Breast epithelium (tissue), 4 donors: ENCODE measurements around the gene ATP2C2. TPM values are rescaled to one million over a fixed set of nuclear protein-coding genes. Genes with fewer than 3 reads are reported as not detected.
A peak's percentile ranks its signal among the peaks of the same experiment; 100 is the strongest.

Experiments used
- DNase-seq, 2 donors: peaks; one replicate each; pipeline ENCODE4 v3.0.0-alpha.2; 2019; ENCODE audit warnings: low spot score in 2 of 2
- H3K27ac ChIP-seq, 2 donors: fragments of 200-600 bp; sonication (generic) in 1 of 2; one replicate each; pipeline ENCODE4 v1.5.1; 2016 to 2019; ENCODE audit warnings: mild to moderate bottlenecking in 1 of 2
- H3K27me3 ChIP-seq, 2 donors: fragments of 200-600 bp; sonication (generic) in 1 of 2; one replicate each; pipeline versions ENCODE4 v1.5.1 to v1.6.0; 2017 to 2019; ENCODE audit warnings: control low read depth in 1 of 2, mild to moderate bottlenecking in 1 of 2
- H3K36me3 ChIP-seq: fragments of 200-600 bp; one replicate; pipeline ENCODE4 v1.5.1; 2019
- H3K4me1 ChIP-seq, 2 donors: fragments of 200-600 bp; sonication (generic); one replicate each; pipeline ENCODE4 v1.5.1; 2016 to 2019; ENCODE audit warnings: control low read depth in 1 of 2
- H3K4me3 ChIP-seq, 3 donors: fragments of 200-600 bp; sonication (generic); 1 replicate in 2 of 3; 2 replicates in 1 of 3; pipeline ENCODE4 v1.5.1; 2016 to 2019; ENCODE audit warnings: mild to moderate bottlenecking in 3 of 3, moderate library complexity in 2 of 3
- H3K9me3 ChIP-seq, 2 donors: fragments of 200-600 bp; sonication (generic) in 1 of 2; one replicate each; pipeline ENCODE4 v1.5.1; 2016 to 2019; ENCODE audit warnings: control low read depth in 1 of 2
- CTCF ChIP-seq, 3 donors: fragments of 450-650 bp; IDR thresholded peaks; one replicate each; pipeline ENCODE4 v1.5.1; 2016 to 2017; ENCODE audit warnings: antibody characterized with exemption in 3 of 3, mild to moderate bottlenecking in 3 of 3, moderate library complexity in 3 of 3
- POLR2A ChIP-seq: fragments of 450-650 bp; IDR thresholded peaks from one replicate; pipeline ENCODE4 v1.6.1; 2016; ENCODE audit warnings: antibody characterized with exemption, mild to moderate bottlenecking, moderate library complexity
- POLR2AphosphoS5 ChIP-seq, 3 donors: sonication (generic); formaldehyde crosslinking; IDR thresholded peaks; one replicate each; pipeline ENCODE4 v1.6.1; 2017; ENCODE audit warnings: antibody characterized with exemption in 3 of 3
- intact Hi-C: fragments of 100-400 bp; cut with DNase I; formaldehyde crosslinking; loops from one replicate; pipeline ENCODE4 v1.15.1; 2023; ENCODE audit warnings: low total_unique reads
- total RNA-seq, 3 donors: library from RNA; depleted of rRNA; stranded (reverse); fragments of >200 nt; gene quantifications; one replicate each; pipeline ENCODE4 v1.1.0, GENCODE V29; 2016

The ATP2C2 gene, protein sequence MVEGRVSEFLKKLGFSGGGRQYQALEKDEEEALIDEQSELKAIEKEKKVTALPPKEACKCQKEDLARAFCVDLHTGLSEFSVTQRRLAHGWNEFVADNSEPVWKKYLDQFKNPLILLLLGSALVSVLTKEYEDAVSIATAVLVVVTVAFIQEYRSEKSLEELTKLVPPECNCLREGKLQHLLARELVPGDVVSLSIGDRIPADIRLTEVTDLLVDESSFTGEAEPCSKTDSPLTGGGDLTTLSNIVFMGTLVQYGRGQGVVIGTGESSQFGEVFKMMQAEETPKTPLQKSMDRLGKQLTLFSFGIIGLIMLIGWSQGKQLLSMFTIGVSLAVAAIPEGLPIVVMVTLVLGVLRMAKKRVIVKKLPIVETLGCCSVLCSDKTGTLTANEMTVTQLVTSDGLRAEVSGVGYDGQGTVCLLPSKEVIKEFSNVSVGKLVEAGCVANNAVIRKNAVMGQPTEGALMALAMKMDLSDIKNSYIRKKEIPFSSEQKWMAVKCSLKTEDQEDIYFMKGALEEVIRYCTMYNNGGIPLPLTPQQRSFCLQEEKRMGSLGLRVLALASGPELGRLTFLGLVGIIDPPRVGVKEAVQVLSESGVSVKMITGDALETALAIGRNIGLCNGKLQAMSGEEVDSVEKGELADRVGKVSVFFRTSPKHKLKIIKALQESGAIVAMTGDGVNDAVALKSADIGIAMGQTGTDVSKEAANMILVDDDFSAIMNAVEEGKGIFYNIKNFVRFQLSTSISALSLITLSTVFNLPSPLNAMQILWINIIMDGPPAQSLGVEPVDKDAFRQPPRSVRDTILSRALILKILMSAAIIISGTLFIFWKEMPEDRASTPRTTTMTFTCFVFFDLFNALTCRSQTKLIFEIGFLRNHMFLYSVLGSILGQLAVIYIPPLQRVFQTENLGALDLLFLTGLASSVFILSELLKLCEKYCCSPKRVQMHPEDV
- total RNA-seq: 10 to 100 TPM in 1 of 3 donors, 1 to 10 TPM in 1, not detected in 1; 6.0 to 28.5 TPM

DNA sequence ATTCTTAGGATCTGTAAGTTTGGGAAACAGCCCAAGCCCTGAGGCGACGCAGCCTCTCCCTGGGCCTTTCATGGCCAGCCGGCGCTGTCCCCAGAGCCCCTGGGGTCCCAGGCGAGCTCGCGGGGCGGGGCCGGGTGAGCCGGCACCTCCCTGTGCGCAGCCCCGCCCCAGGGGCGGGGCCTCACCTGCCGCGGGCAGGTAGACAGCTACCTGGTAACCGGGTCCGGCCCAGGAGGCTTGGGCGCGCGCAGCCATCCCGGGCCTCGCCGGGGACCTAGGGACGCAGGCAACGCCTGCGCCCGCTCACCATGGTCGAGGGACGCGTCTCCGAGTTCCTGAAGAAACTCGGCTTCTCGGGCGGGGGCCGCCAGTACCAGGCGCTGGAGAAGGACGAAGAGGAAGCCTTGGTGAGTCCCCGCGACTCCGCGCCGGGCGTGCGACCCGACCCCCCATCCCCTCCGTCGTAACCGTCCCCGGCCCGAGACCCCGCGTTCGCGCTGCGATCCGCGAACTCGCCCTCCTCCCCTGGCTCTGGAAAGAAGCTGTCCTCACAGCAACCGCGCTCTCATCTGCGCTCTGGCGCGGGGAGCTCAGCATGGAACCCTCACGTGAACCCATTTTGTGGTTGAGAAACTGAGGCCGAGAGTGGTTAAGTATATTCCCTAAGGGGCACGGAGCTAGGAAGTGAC, at the start of gene ATP2C2:
Gene ATP2C2, plus strand, starts transcription at position 231 of the 689 bp plus-strand sequence. Its CDS starts 78 bp downstream, at position 309.
- peak; percentile 39 to 69 for DNase-seq
- peak within 1 kb of the TSS in 2 of 3 donors; percentile 49 to 66 for H3K4me3 ChIP-seq
- H3K36me3 ChIP-seq: no peaks in the 10 kb centered on the region
- intact Hi-C loops: no loop called here
- no peaks in the 10 kb centered on the region for H3K4me1 ChIP-seq
- H3K27ac ChIP-seq: peak within 1 kb of the TSS in 1 of 2 donors; percentile 18
- TF ChIP-seq CTCF (IDR thresholded peaks at IDR 0.05) (no peak), POLR2A (no peak), POLR2AphosphoS5 (IDR thresholded peaks at IDR 0.05) (no peak)
- H3K9me3 ChIP-seq: no peaks in the 10 kb centered on the region
- peaks cover 4 to 15% of the 10 kb centered on the region in 2 donors for H3K27me3 ChIP-seq

GRCh38 chr16:84319146-84319760, 49.1 kb upstream of the ATP2C2 start:
- intact Hi-C loops: no loop called here
- H3K4me1 ChIP-seq: no peaks in the 10 kb centered on the region
- H3K27me3 ChIP-seq: no peaks in the 10 kb centered on the region
- no peak overlapping the region for H3K4me3 ChIP-seq
- H3K27ac ChIP-seq: no peak overlapping the region
- no peak for DNase-seq
- TF ChIP-seq POLR2A: no peak
- TF ChIP-seq CTCF (IDR thresholded peaks at IDR 0.05): no peak
- no peak for TF ChIP-seq POLR2AphosphoS5 (IDR thresholded peaks at IDR 0.05)
- peaks cover 0 to 7% of the 10 kb centered on the region in 2 donors for H3K9me3 ChIP-seq
- no peaks in the 10 kb centered on the region for H3K36me3 ChIP-seq

GRCh38 chr16:84320511-84320910, 47.8 kb upstream of the ATP2C2 start:
- no peak for DNase-seq
- intact Hi-C loops: no loop called here

GRCh38 chr16:84321932-84322331, 46.4 kb upstream of the ATP2C2 start:
- Histone ChIP-seq H3K27ac (no peak overlapping the region), H3K4me1 (no peaks in the 10 kb centered on the region), H3K4me3 (no peak overlapping the region), H3K27me3 (no peaks in the 10 kb centered on the region), H3K36me3 (no peaks in the 10 kb centered on the region), H3K9me3 (peaks cover 0 to 7% of the 10 kb centered on the region in 2 donors)
- no peak for DNase-seq
- no peak for TF ChIP-seq CTCF (IDR thresholded peaks at IDR 0.05)
- TF ChIP-seq POLR2A: no peak
- no peak for TF ChIP-seq POLR2AphosphoS5 (IDR thresholded peaks at IDR 0.05)
- intact Hi-C loops: no loop called here

More at GRCh38 chr16:84320511-84320910, 47.8 kb upstream of the ATP2C2 start:
- H3K36me3 ChIP-seq: no peaks in the 10 kb centered on the region
- TF ChIP-seq POLR2AphosphoS5 (IDR thresholded peaks at IDR 0.05) (no peak), POLR2A (no peak), CTCF (IDR thresholded peaks at IDR 0.05) (no peak)
- no peaks in the 10 kb centered on the region for H3K4me1 ChIP-seq
- H3K27me3 ChIP-seq: no peaks in the 10 kb centered on the region
- peaks cover 0 to 7% of the 10 kb centered on the region in 2 donors for H3K9me3 ChIP-seq
- no peak overlapping the region for H3K4me3 ChIP-seq
- no peak overlapping the region for H3K27ac ChIP-seq
